Ascending aorta (tissue), 2 donors: ENCODE results near the gene SEMA5B. TPM values are rescaled to one million over a fixed set of nuclear protein-coding genes. Genes with fewer than 3 reads are reported as not detected.

Experiments
- DNase-seq, 2 donors: peaks; one replicate each; pipeline ENCODE4 v3.0.0-alpha.2; 2019; ENCODE audit warnings: low spot score in 2 of 2
- H3K27ac ChIP-seq, 2 donors: fragments of 200-600 bp; sonication (generic); one replicate each; pipeline ENCODE4 v1.5.1; 2016 to 2017; ENCODE audit warnings: mild to moderate bottlenecking in 1 of 2
- H3K27me3 ChIP-seq: fragments of 200-600 bp; sonication (generic); one replicate; pipeline ENCODE4 v1.5.1; 2017
- H3K36me3 ChIP-seq, 2 donors: fragments of 200-600 bp; sonication (generic); one replicate each; pipeline ENCODE4 v1.5.1; 2016
- H3K4me1 ChIP-seq, 2 donors: fragments of 200-600 bp; sonication (generic); one replicate each; pipeline ENCODE4 v1.5.1; 2016 to 2017; ENCODE audit warnings: mild to moderate bottlenecking in 1 of 2
- H3K4me3 ChIP-seq, 2 donors: fragments of 200-600 bp; sonication (generic); one replicate each; pipeline ENCODE4 v1.5.1; 2016 to 2017; ENCODE audit warnings: mild to moderate bottlenecking in 1 of 2
- H3K9me3 ChIP-seq, 2 donors: fragments of 200-600 bp; sonication (generic); one replicate each; pipeline ENCODE4 v1.5.1; 2016
- CTCF ChIP-seq, 3 experiments: fragments of 200-600 bp in 2 of 3; fragments of 450-650 bp in 1 of 3; sonication (generic) in 2 of 3; IDR thresholded peaks; one replicate each; pipeline ENCODE4 v1.5.1; 2016 to 2019; ENCODE audit warnings: antibody characterized with exemption in 3 of 3, mild to moderate bottlenecking in 1 of 3, moderate library complexity in 1 of 3
- intact Hi-C: fragments of 100-400 bp; cut with DNase I; formaldehyde crosslinking; loops from one replicate; pipeline ENCODE4 v1.15.1; 2023
- total RNA-seq: library from RNA; depleted of rRNA; stranded (reverse); fragments of >200 nt; gene quantifications from one replicate; pipeline ENCODE4 v1.1.0, GENCODE V29; 2016

SEMA5B gene
- total RNA-seq, 1 donor from 2014 or later: 0.85 TPM

- Histone ChIP-seq H3K4me3 (no peak overlapping the region), H3K4me1 (no peaks in the 10 kb centered on the region), H3K27me3 (no peaks in the 10 kb centered on the region), H3K36me3 (no peaks in the 10 kb centered on the region), H3K9me3 (peaks cover 0 to 2% of the 10 kb centered on the region in 2 donors), H3K27ac (no peak overlapping the region)
- DNase-seq: no peak
- no peak for TF ChIP-seq CTCF (IDR thresholded peaks at IDR 0.05)
- intact Hi-C loops: no loop called here
Observed at GRCh38 chr3:122903171-122903570, 124.4 kb downstream of the SEMA5B start.

- no peak overlapping the region for H3K4me3 ChIP-seq
- DNase-seq: no peak
- no peaks in the 10 kb centered on the region for H3K36me3 ChIP-seq
- no peaks in the 10 kb centered on the region for H3K27me3 ChIP-seq
- H3K4me1 ChIP-seq: no peaks in the 10 kb centered on the region
- no peak overlapping the region for H3K27ac ChIP-seq
- H3K9me3 ChIP-seq: peaks cover 0 to 2% of the 10 kb centered on the region in 2 donors
- intact Hi-C loops: no loop called here
- no peak for TF ChIP-seq CTCF (IDR thresholded peaks at IDR 0.05)
Observed at GRCh38 chr3:122902326-122902725, 125.2 kb downstream of the SEMA5B start.

DNA sequence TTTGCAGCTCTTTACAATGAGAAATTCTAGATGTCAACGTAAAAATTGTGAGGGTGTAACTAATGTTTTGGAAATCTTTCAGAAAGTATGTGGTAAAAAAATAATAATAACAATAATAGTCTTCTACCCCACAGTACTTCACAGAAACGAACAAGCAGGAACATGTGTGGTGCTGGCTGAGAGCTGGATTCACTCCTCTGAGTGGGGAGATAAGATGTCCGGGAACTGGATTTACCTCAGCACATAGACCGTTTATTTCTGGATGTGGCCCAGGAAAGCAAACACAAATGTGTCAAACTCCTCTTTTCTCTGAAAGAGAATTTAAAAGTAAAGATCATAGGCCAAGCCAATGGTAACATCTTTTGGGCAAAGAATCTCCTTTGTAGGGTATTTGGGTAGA lies 129.3 kb downstream of the SEMA5B start:
- Histone ChIP-seq H3K9me3 (no peaks in the 10 kb centered on the region), H3K4me1 (no peaks in the 10 kb centered on the region), H3K27me3 (no peaks in the 10 kb centered on the region), H3K27ac (no peak overlapping the region), H3K36me3 (no peaks in the 10 kb centered on the region), H3K4me3 (no peak overlapping the region)
- no peak for TF ChIP-seq CTCF (IDR thresholded peaks at IDR 0.05)
- DNase-seq: no peak
- intact Hi-C loops: no loop called here

- H3K9me3 ChIP-seq: no peaks in the 10 kb centered on the region
- no peak for DNase-seq
- no peaks in the 10 kb centered on the region for H3K27me3 ChIP-seq
- H3K4me1 ChIP-seq: peaks cover 0 to 9% of the 10 kb centered on the region in 2 donors
- no peaks in the 10 kb centered on the region for H3K36me3 ChIP-seq
- TF ChIP-seq CTCF (IDR thresholded peaks at IDR 0.05): no peak
- intact Hi-C loops: no loop called here
- H3K4me3 ChIP-seq: no peak overlapping the region
- no peak overlapping the region for H3K27ac ChIP-seq
Observed at GRCh38 chr3:122893754-122894668, 133.6 kb downstream of the SEMA5B start.

- Histone ChIP-seq H3K27me3 (no peaks in the 10 kb centered on the region), H3K4me1 (peaks cover 0 to 9% of the 10 kb centered on the region in 2 donors), H3K4me3 (no peak overlapping the region), H3K27ac (no peak overlapping the region), H3K36me3 (no peaks in the 10 kb centered on the region), H3K9me3 (no peaks in the 10 kb centered on the region)
- no peak for TF ChIP-seq CTCF (IDR thresholded peaks at IDR 0.05)
- DNase-seq: no peak
- intact Hi-C loops: no loop called here
Observed at GRCh38 chr3:122893282-122893681, 134.3 kb downstream of the SEMA5B start.
